GM12878 (cell line): Measurements from ENCODE around the gene TRDN. TPM values are rescaled to one million over a fixed set of nuclear protein-coding genes. Genes with fewer than 3 reads are reported as not detected.

ENCODE experiments used
- ATAC-seq: fragments of 200-7000 bp; cut with Tn5 transposase; 3 replicates; pipeline ENCODE4 v1.9.1; 2020; ENCODE audit warnings: mild to moderate bottlenecking, moderate library complexity
- BruUV-seq: library from RNA; stranded (reverse); fragments of 400-500 nt; replicated peaks from 2 replicates; lab custom pipeline; 2021; lab: Mats Ljungman, UMichigan
- CTCF ChIA-PET: fragments of 300-600 bp; sonication (Branson Sonifier 250); formaldehyde crosslinking; extraction: SDS; loops from one replicate; lab custom pipeline; 2021; ENCODE audit warnings: inconsistent platforms; lab: Yijun Ruan, JAX
- POLR2A ChIA-PET: fragments of 350-600 bp; formaldehyde crosslinking; extraction: SDS; loops from one replicate; lab custom pipeline; 2021; ENCODE audit warnings: inconsistent platforms; lab: Charles Lee
- RAD21 ChIA-PET: fragments of 300-600 bp; sonication (Branson Sonifier 250); formaldehyde crosslinking; loops from one replicate; lab custom pipeline; 2023; ENCODE audit warnings: antibody characterized with exemption; ENCODE audit not compliant: unreplicated experiment; lab: Charles Lee
- SMC1A ChIA-PET: fragments of 300-600 bp; sonication (Branson Sonifier 250); formaldehyde crosslinking; loops from one replicate; lab custom pipeline; 2023; ENCODE audit not compliant: unreplicated experiment, uncharacterized antibody; lab: Charles Lee
- DNase-seq: peaks from one replicate; pipeline ENCODE4 v3.0.0-alpha.2; 2011; ENCODE audit warnings: low read depth, low spot score
- FAIRE-seq: peaks from 3 replicates; lab custom pipeline; 2011; peaks lifted over from hg19 to GRCh38; lab: Jason Lieb, UNC
- H2AFZ ChIP-seq: 2 replicates; pipeline ENCODE4 v1.6.0; 2011; ENCODE audit warnings: low read depth, low read length, control low read depth; ENCODE audit not compliant: control insufficient read depth
- H3K27ac ChIP-seq: 2 replicates; pipeline ENCODE4 v1.5.1; 2011; ENCODE audit warnings: control low read depth; ENCODE audit not compliant: control insufficient read depth, insufficient read depth
- H3K27me3 ChIP-seq, 2 experiments: replicated peaks in 1 of 2; 2 replicates each; pipeline versions ENCODE4 v1.6.0 to v1.6.1; 2011; ENCODE audit warnings: low read length in 1 of 2; ENCODE audit not compliant: control insufficient read depth in 2 of 2, insufficient read depth in 2 of 2
- H3K36me3 ChIP-seq, 2 experiments: 2 replicates each; pipeline ENCODE4 v1.5.1; 2011; ENCODE audit warnings: low read length in 1 of 2; ENCODE audit not compliant: control insufficient read depth in 2 of 2, insufficient read depth in 2 of 2
- H3K4me1 ChIP-seq: 2 replicates; pipeline ENCODE4 v1.6.1; 2011; ENCODE audit warnings: mild to moderate bottlenecking, low read length, moderate library complexity, mixed read lengths; ENCODE audit not compliant: control insufficient read depth, insufficient read depth
- H3K4me2 ChIP-seq: 2 replicates; pipeline ENCODE4 v1.6.0; 2011; ENCODE audit warnings: control low read depth; ENCODE audit not compliant: control insufficient read depth, insufficient read depth
- H3K4me3 ChIP-seq: fragments of 200-600 bp; sonication (generic); 2 replicates; pipeline ENCODE4 v1.5.1; 2016
- H3K79me2 ChIP-seq: 2 replicates; pipeline ENCODE4 v1.6.0; 2011; ENCODE audit warnings: low read length; ENCODE audit not compliant: control insufficient read depth, insufficient read depth
- H3K9ac ChIP-seq: 2 replicates; pipeline ENCODE4 v1.8.0; 2011; ENCODE audit warnings: low read length, control low read depth, mixed read lengths; ENCODE audit not compliant: control insufficient read depth, insufficient read depth
- H3K9me3 ChIP-seq: replicated peaks from 3 replicates; pipeline ENCODE4 v1.5.1; 2011; ENCODE audit warnings: mild to moderate bottlenecking, low read length; ENCODE audit not compliant: control insufficient read depth, insufficient read depth
- H4K20me1 ChIP-seq: 2 replicates; pipeline ENCODE4 v1.6.0; 2011; ENCODE audit not compliant: control insufficient read depth, insufficient read depth
- BRCA1 ChIP-seq: IDR thresholded peaks from 2 replicates; pipeline ENCODE4 v1.6.1; 2011; ENCODE audit warnings: low read depth, low read length, improper control_type of control experiment
- CEBPB ChIP-seq, 2 experiments: fragments of 150-350 bp in 1 of 2; IDR thresholded peaks; 2 replicates each; pipeline ENCODE4 v1.6.1; 2012 to 2014; ENCODE audit warnings: low read depth in 2 of 2, low read length in 2 of 2, borderline replicate concordance in 1 of 2, inconsistent platforms in 1 of 2
- CHD4 ChIP-seq: fragments of 200-600 bp; sonication (generic); IDR thresholded peaks from 2 replicates; pipeline ENCODE4 v1.6.1; 2016; ENCODE audit warnings: mild to moderate bottlenecking
- FOS ChIP-seq: IDR thresholded peaks from 3 replicates; pipeline ENCODE4 v1.6.1; 2011; ENCODE audit warnings: borderline replicate concordance; ENCODE audit not compliant: insufficient read length; ENCODE audit errors: extremely low read depth
- RAD21 ChIP-seq: IDR thresholded peaks from 2 replicates; pipeline ENCODE4 v1.6.1; 2011; ENCODE audit warnings: mild to moderate bottlenecking, low read depth, low read length, moderate library complexity; ENCODE audit not compliant: insufficient read depth
- RAD51 ChIP-seq: fragments of 450-650 bp; IDR thresholded peaks from 2 replicates; pipeline ENCODE4 v1.6.1; 2016; ENCODE audit warnings: moderate library complexity, mild to moderate bottlenecking, inconsistent platforms
- SPI1 ChIP-seq: IDR thresholded peaks from 2 replicates; pipeline ENCODE4 v1.6.1; 2011; ENCODE audit warnings: low read depth, mild to moderate bottlenecking, low read length, moderate library complexity, borderline replicate concordance; ENCODE audit not compliant: insufficient read depth
- TCF7 ChIP-seq: IDR thresholded peaks from 2 replicates; pipeline ENCODE4 v1.6.1; 2014; ENCODE audit warnings: antibody characterized with exemption, borderline replicate concordance
- WGBS: methylation state at CpG from one replicate; pipeline ENCODE4 v1.1.6; 2016; ENCODE audit warnings: low lambda C conversion rate; ENCODE audit not compliant: insufficient replicate concordance, insufficient coverage; ENCODE audit errors: missing lambda C conversion rate; 5-methylcytosine and 5-hydroxymethylcytosine counted together
- in situ Hi-C: fragments of 300-500 bp; cut with MboI; formaldehyde crosslinking; loops from 9 replicates; pipeline ENCODE4 v1.14.3; 2018; ENCODE audit warnings: mixed read lengths
- intact Hi-C: fragments of 100-400 bp; cut with micrococcal nuclease; formaldehyde crosslinking; loops from one replicate; pipeline ENCODE4 v1.14.2; 2022; ENCODE audit not compliant: unreplicated experiment
- polyA plus RNA-seq, 11 experiments: library from polyadenylated mRNA; depleted of rRNA in 4 of 11; unstranded in 6 of 11; stranded (reverse) in 5 of 11; fragments of >200 nt; fragmentation: Nextera tagmentation in 4 of 11; fragmentation: Illumina TruSeq in 1 of 11; extraction: Ambion mirVana in 4 of 11; extraction: Trizol in 1 of 11; gene quantifications; 1 replicate in 1 of 11; 2 replicates in 10 of 11; pipeline versions ENCODE4 v1.2.1 to v1.2.3, GENCODE V29; 2011 to 2016; ENCODE audit warnings: inconsistent platforms in 2 of 11, missing spikeins in 2 of 11, low read depth in 1 of 11
- total RNA-seq, 4 experiments: library from RNA; depleted of rRNA in 3 of 4; stranded (reverse); fragments of >200 nt in 3 of 4; fragmentation: Illumina TruSeq in 1 of 4; extraction: Trizol in 1 of 4; gene quantifications; 2 replicates each; pipeline versions ENCODE4 v1.2.1 to v1.2.3, GENCODE V29; 2013 to 2021
- TF ChIP-seq, protein P1 (sequence below): fragments of 450-650 bp; IDR thresholded peaks from 2 replicates; pipeline ENCODE4 v1.6.1; 2017; ENCODE audit warnings: antibody characterized with exemption, mild to moderate bottlenecking, moderate library complexity
- TF ChIP-seq, protein P2 (sequence below): fragments of 450-650 bp; IDR thresholded peaks from 2 replicates; pipeline ENCODE4 v1.6.1; 2017; ENCODE audit warnings: mild to moderate bottlenecking, moderate library complexity

TRDN gene
- total and polyA plus RNA-seq, 10 of the 15 experiments (the other 5 are each of a cell fraction or from before 2014, with no cell fraction given) = not detected

DNA sequence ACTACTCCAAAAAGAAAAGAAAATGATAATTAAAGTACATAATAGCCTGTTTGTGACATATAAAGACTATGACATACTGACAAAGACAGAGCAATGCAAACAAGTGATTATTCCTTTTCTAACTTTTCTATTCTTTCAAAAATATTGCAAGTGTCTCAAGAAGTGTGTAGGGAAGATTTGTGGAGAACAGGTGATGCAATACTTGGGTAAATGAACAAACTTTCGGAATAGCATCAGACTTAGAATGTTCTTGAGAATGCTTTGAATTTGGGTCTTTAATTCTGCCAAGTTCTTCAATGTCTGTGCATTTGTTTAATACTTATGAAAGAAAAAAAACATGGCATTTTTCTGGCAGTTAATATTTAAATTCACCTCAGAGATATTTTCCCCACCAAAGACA lies 40.0 kb upstream of the TRDN start:
- Histone ChIP-seq H3K27me3 (no peaks in the 10 kb centered on the region; a peak in 1 of 4 replicates), H3K4me1 (no peaks in the 10 kb centered on the region), H3K36me3 (no peaks in the 10 kb centered on the region), H4K20me1 (no peaks in the 10 kb centered on the region), H3K4me2 (no peak overlapping the region), H2AFZ (no peak overlapping the region), H3K9ac (no peak overlapping the region), H3K9me3 (no peaks in the 10 kb centered on the region), H3K27ac (no peak overlapping the region), H3K79me2 (no peaks in the 10 kb centered on the region), H3K4me3 (no peak overlapping the region)
- ChIA-PET SMC1A (interaction anchor here (0.8 kb wide), 1 partner anchor 21 kb away, joined by 3 read pairs; no protein-coding TSS in a partner anchor), POLR2A (no interaction called here), RAD21 (interaction anchor here (0.7 kb wide), 1 partner anchor 142 kb away, joined by 3 read pairs; no protein-coding TSS in a partner anchor), CTCF (interaction anchor here (0.7 kb wide), 1 partner anchor 41 kb away, joined by 3 read pairs; no protein-coding TSS in a partner anchor)
- no peak for DNase-seq
- no TSS peak for BruUV-seq
- ATAC-seq = no peak
- WGBS = 0% methylated on average over 1 of the region's 1 CpG
- in situ Hi-C loops (no loop called here), intact Hi-C loops (no loop called here)
- no peak for FAIRE-seq
- TF ChIP-seq RAD21 = no peak
- TF ChIP-seq, protein P1, sequence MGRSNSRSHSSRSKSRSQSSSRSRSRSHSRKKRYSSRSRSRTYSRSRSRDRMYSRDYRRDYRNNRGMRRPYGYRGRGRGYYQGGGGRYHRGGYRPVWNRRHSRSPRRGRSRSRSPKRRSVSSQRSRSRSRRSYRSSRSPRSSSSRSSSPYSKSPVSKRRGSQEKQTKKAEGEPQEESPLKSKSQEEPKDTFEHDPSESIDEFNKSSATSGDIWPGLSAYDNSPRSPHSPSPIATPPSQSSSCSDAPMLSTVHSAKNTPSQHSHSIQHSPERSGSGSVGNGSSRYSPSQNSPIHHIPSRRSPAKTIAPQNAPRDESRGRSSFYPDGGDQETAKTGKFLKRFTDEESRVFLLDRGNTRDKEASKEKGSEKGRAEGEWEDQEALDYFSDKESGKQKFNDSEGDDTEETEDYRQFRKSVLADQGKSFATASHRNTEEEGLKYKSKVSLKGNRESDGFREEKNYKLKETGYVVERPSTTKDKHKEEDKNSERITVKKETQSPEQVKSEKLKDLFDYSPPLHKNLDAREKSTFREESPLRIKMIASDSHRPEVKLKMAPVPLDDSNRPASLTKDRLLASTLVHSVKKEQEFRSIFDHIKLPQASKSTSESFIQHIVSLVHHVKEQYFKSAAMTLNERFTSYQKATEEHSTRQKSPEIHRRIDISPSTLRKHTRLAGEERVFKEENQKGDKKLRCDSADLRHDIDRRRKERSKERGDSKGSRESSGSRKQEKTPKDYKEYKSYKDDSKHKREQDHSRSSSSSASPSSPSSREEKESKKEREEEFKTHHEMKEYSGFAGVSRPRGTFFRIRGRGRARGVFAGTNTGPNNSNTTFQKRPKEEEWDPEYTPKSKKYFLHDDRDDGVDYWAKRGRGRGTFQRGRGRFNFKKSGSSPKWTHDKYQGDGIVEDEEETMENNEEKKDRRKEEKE = no peak
- TF ChIP-seq SPI1 = no peak
- TF ChIP-seq FOS = no peak
- TF ChIP-seq TCF7 = no peak
- no peak for TF ChIP-seq RAD51
- TF ChIP-seq CEBPB (IDR thresholded peaks at IDR 0.05; ENCODE audit: borderline replicate concordance in 1 of 2, low read depth in 2 of 2, low read length in 2 of 2) = no peak
- no peak for TF ChIP-seq BRCA1
- TF ChIP-seq, protein P2, sequence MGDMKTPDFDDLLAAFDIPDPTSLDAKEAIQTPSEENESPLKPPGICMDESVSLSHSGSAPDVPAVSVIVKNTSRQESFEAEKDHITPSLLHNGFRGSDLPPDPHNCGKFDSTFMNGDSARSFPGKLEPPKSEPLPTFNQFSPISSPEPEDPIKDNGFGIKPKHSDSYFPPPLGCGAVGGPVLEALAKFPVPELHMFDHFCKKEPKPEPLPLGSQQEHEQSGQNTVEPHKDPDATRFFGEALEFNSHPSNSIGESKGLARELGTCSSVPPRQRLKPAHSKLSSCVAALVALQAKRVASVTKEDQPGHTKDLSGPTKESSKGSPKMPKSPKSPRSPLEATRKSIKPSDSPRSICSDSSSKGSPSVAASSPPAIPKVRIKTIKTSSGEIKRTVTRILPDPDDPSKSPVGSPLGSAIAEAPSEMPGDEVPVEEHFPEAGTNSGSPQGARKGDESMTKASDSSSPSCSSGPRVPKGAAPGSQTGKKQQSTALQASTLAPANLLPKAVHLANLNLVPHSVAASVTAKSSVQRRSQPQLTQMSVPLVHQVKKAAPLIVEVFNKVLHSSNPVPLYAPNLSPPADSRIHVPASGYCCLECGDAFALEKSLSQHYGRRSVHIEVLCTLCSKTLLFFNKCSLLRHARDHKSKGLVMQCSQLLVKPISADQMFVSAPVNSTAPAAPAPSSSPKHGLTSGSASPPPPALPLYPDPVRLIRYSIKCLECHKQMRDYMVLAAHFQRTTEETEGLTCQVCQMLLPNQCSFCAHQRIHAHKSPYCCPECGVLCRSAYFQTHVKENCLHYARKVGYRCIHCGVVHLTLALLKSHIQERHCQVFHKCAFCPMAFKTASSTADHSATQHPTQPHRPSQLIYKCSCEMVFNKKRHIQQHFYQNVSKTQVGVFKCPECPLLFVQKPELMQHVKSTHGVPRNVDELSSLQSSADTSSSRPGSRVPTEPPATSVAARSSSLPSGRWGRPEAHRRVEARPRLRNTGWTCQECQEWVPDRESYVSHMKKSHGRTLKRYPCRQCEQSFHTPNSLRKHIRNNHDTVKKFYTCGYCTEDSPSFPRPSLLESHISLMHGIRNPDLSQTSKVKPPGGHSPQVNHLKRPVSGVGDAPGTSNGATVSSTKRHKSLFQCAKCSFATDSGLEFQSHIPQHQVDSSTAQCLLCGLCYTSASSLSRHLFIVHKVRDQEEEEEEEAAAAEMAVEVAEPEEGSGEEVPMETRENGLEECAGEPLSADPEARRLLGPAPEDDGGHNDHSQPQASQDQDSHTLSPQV = no peak
- TF ChIP-seq CHD4 = no peak
